Right lobe of liver (tissue), 4 donors: ENCODE results near the gene STPG4.

Experiments
- CTCF ChIP-seq, 4 donors: fragments of 200-600 bp in 3 of 4; fragments of 450-650 bp in 1 of 4; IDR thresholded peaks; one replicate each; pipeline versions ENCODE4 v1.5.1 to v1.8.0; 2016 to 2022; ENCODE audit warnings: antibody characterized with exemption in 4 of 4, mild to moderate bottlenecking in 2 of 4
- POLR2A ChIP-seq: fragments of 450-650 bp; IDR thresholded peaks from one replicate; pipeline ENCODE4 v1.6.1; 2017; ENCODE audit warnings: antibody characterized with exemption, mild to moderate bottlenecking
- donor health status: DM: no; HTN: no; CAD: no.
- donor health status: DM: no; HTN: no; CAD: no.
- donor health status: DM: no; HTN: yes; CAD: no.

- TF ChIP-seq CTCF (IDR thresholded peaks at IDR 0.05) (no peak), POLR2A (no peak)
These were observed 19.1 kb upstream of the STPG4 start for GRCh38 chr2:47173986-47174732.
